Kidney epithelial cell (primary cell): ENCODE data around the gene RMRP. TPM values are rescaled to one million over a fixed set of nuclear protein-coding genes. Genes with fewer than 3 reads are reported as not detected.
"Not testable (repeated sequence)": the region's sequence is repeated elsewhere in the genome, so short reads cannot be mapped to it uniquely, and the experiment has no call there.

ENCODE experiments used
- DNase-seq: peaks from one replicate; pipeline ENCODE4 v3.0.0-alpha.2; 2010; ENCODE audit warnings: low read depth
- H3K27me3 ChIP-seq: 2 replicates; pipeline ENCODE4 v1.6.0; 2011; ENCODE audit warnings: low read length; ENCODE audit not compliant: control insufficient read depth, insufficient read depth
- H3K36me3 ChIP-seq: 2 replicates; pipeline ENCODE4 v1.5.1; 2011; ENCODE audit warnings: low read length; ENCODE audit not compliant: control insufficient read depth, insufficient read depth
- H3K4me3 ChIP-seq: 2 replicates; pipeline ENCODE4 v1.5.1; 2011; ENCODE audit warnings: low read depth, mild to moderate bottlenecking, control low read depth, low read length
- CTCF ChIP-seq: IDR thresholded peaks from 2 replicates; pipeline ENCODE4 v1.5.1; 2011; ENCODE audit warnings: mild to moderate bottlenecking, moderate library complexity, low read length, control low read depth, inconsistent platforms; ENCODE audit not compliant: insufficient read depth, poor library complexity, severe bottlenecking
- total RNA-seq: library from RNA; depleted of rRNA; stranded (reverse); fragments of >200 nt; gene quantifications from 2 replicates; pipeline ENCODE4 v1.2.3, GENCODE V29; 2015

The RMRP gene
- total RNA-seq, 1 donor from 2014 or later, result 1,522 TPM

- H3K27me3 ChIP-seq, result no peaks in the 10 kb centered on the region
- DNase-seq, result no peak
- no peak for TF ChIP-seq CTCF
- H3K36me3 ChIP-seq, result no peaks in the 10 kb centered on the region
- no peak overlapping the region for H3K4me3 ChIP-seq
These were observed 8.1 kb downstream of the RMRP start for GRCh38 chr9:35649431-35650340.

- Histone ChIP-seq H3K27me3 (no peaks in the 10 kb centered on the region), H3K4me3 (peak overlapping the region; percentile 60), H3K36me3 (no peaks in the 10 kb centered on the region)
- DNase-seq, result no peak
- TF ChIP-seq CTCF, result peak; percentile 87
These were observed 11.1 kb downstream of the RMRP start for GRCh38 chr9:35646533-35647265.

- DNase-seq, result no peak
- peak; percentile 34 for TF ChIP-seq CTCF
- Histone ChIP-seq H3K27me3 (no peaks in the 10 kb centered on the region), H3K4me3 (peak overlapping the region; percentile 60), H3K36me3 (no peaks in the 10 kb centered on the region)
These were observed 11.7 kb downstream of the RMRP start for GRCh38 chr9:35646153-35646532.

- not testable (repeated sequence) for H3K27me3 ChIP-seq, H3K36me3 ChIP-seq, DNase-seq
- peak overlapping the region; percentile 60 for H3K4me3 ChIP-seq
These were observed 12.1 kb downstream of the RMRP start for GRCh38 chr9:35645736-35646135.

GRCh38 chr9:35643046-35643445 lies 14.8 kb downstream of the RMRP start:
- DNase-seq, result no peak
- no peak for TF ChIP-seq CTCF
- Histone ChIP-seq H3K4me3 (no peak overlapping the region), H3K27me3 (no peaks in the 10 kb centered on the region), H3K36me3 (no peaks in the 10 kb centered on the region)

GRCh38 chr9:35641478-35641877 lies 16.3 kb downstream of the RMRP start:
- not testable (repeated sequence) for H3K36me3 ChIP-seq, H3K4me3 ChIP-seq, DNase-seq, H3K27me3 ChIP-seq

GRCh38 chr9:35640431-35640830 lies 17.4 kb downstream of the RMRP start:
- not testable (repeated sequence) for H3K4me3 ChIP-seq, H3K36me3 ChIP-seq, H3K27me3 ChIP-seq, DNase-seq
